Caco-2 (cell line): Measurements from ENCODE around the gene DIRAS2. TPM values are rescaled to one million over a fixed set of nuclear protein-coding genes. Genes with fewer than 3 reads are reported as not detected.
"Not testable (repeated sequence)": the region's sequence is repeated elsewhere in the genome, so short reads cannot be mapped to it uniquely, and the experiment has no call there.

Source experiments
- BruUV-seq: library from RNA; stranded (reverse); fragments of 400-500 nt; replicated peaks from 2 replicates; lab custom pipeline; 2021; lab: Mats Ljungman, UMichigan
- CTCF ChIA-PET: fragments of 300-600 bp; sonication (Branson Sonifier 250); formaldehyde crosslinking; loops from one replicate; lab custom pipeline; 2022; ENCODE audit warnings: antibody characterized with exemption; lab: Charles Lee
- POLR2A ChIA-PET: fragments of 300-600 bp; sonication (Branson Sonifier 250); formaldehyde crosslinking; loops from one replicate; lab custom pipeline; 2022; ENCODE audit warnings: antibody characterized with exemption; lab: Charles Lee
- DNase-seq, 2 experiments: peaks; one replicate each; pipeline versions ENCODE4 v3.0.0 to v3.0.0-alpha.2; 2020 to 2022
- H3K27me3 ChIP-seq: replicated peaks from 2 replicates; pipeline ENCODE4 v1.6.0; 2011; ENCODE audit warnings: low read length; ENCODE audit not compliant: control insufficient read depth, insufficient read depth
- H3K36me3 ChIP-seq: 2 replicates; pipeline ENCODE4 v1.5.1; 2011; ENCODE audit warnings: low read length; ENCODE audit not compliant: control insufficient read depth, insufficient read depth
- H3K4me1 ChIP-seq: fragments of 250-450 bp; sonication (Bioruptor Pico); 2 replicates; pipeline ENCODE4 v1.5.1; 2020; ENCODE audit warnings: mild to moderate bottlenecking
- H3K4me3 ChIP-seq: 2 replicates; pipeline ENCODE4 v1.5.1; 2011; ENCODE audit warnings: low read depth, mild to moderate bottlenecking, control low read depth, low read length
- H3K9me3 ChIP-seq: fragments of 250-450 bp; sonication (Bioruptor Pico); 2 replicates; pipeline ENCODE4 v1.5.1; 2020; ENCODE audit warnings: mild to moderate bottlenecking, moderate library complexity
- H3K27ac Mint-ChIP-seq: one replicate; pipeline ENCODE4 v1.8.0; 2022; ENCODE audit warnings: mixed read lengths; ENCODE audit not compliant: unreplicated experiment
- H3K27me3 Mint-ChIP-seq: one replicate; pipeline ENCODE4 v1.8.0; 2022; ENCODE audit warnings: mixed read lengths; ENCODE audit not compliant: insufficient read depth, unreplicated experiment
- H3K36me3 Mint-ChIP-seq: one replicate; pipeline ENCODE4 v1.8.0; 2022; ENCODE audit warnings: mild to moderate bottlenecking, mixed read lengths; ENCODE audit not compliant: insufficient read depth, unreplicated experiment
- H3K4me1 Mint-ChIP-seq: one replicate; pipeline ENCODE4 v1.8.0; 2022; ENCODE audit warnings: low read depth, mixed read lengths; ENCODE audit not compliant: unreplicated experiment
- H3K4me3 Mint-ChIP-seq: one replicate; pipeline ENCODE4 v1.8.0; 2022; ENCODE audit warnings: mild to moderate bottlenecking, moderate library complexity, mixed read lengths; ENCODE audit not compliant: unreplicated experiment
- H3K9me3 Mint-ChIP-seq: one replicate; pipeline ENCODE4 v1.8.0; 2022; ENCODE audit warnings: mixed read lengths; ENCODE audit not compliant: unreplicated experiment
- intact Hi-C: fragments of 100-400 bp; cut with micrococcal nuclease; formaldehyde crosslinking; loops from one replicate; pipeline ENCODE4 v1.10.0; 2022; ENCODE audit not compliant: unreplicated experiment
- total RNA-seq: library from RNA; stranded (reverse); gene quantifications from 2 replicates; pipeline ENCODE4 v1.2.3, GENCODE V29; 2022
- TF ChIP-seq, protein P1 (sequence below), 2 experiments: fragments of 200-600 bp in 1 of 2; IDR thresholded peaks; 1 replicate in 1 of 2; 2 replicates in 1 of 2; pipeline versions ENCODE4 v1.5.1 to v1.8.0; 2011 to 2022; ENCODE audit warnings: antibody characterized with exemption in 1 of 2, control low read depth in 1 of 2, inconsistent platforms in 1 of 2, low read depth in 1 of 2, low read length in 1 of 2, mild to moderate bottlenecking in 1 of 2, moderate library complexity in 1 of 2; ENCODE audit not compliant: insufficient read depth in 1 of 2, severe bottlenecking in 1 of 2, unreplicated experiment in 1 of 2

The DIRAS2 gene
- total RNA-seq, 1 experiment from 2014 or later = 0.09 TPM

DNA sequence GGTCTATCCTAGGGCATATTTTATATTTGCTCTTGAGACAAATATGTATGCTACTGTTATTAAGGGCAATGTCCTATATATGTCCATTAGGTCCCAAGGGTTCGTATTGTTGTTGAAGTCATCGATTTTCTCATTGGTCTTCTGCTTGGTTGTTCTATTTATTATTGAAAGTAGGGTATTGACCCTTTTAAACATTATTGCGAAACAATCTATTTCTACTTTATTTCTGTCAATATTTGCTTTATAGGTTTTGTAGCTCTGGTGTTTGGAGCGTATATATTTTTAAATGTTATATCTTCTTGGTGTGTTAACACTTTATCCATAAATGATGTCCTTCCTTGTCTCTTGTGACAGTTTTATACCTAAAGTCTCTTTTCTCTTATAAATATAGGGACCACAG, 16.2 kb upstream of the DIRAS2 start:
- CTCF ChIA-PET = no interaction called here
- Mint-ChIP-seq H3K36me3 (no peaks in the 10 kb centered on the region), H3K4me1 (no peaks in the 10 kb centered on the region), H3K27ac (no peak overlapping the region), H3K9me3 (no peaks in the 10 kb centered on the region), H3K27me3 (peaks cover 18% of the 10 kb centered on the region), H3K4me3 (no peak overlapping the region)
- intact Hi-C loops = no loop called here
- no peaks in the 10 kb centered on the region for H3K27me3 ChIP-seq
- no peak overlapping the region for H3K4me3 ChIP-seq
- no peaks in the 10 kb centered on the region for H3K36me3 ChIP-seq
- BruUV-seq = no TSS peak
- TF ChIP-seq, protein P1, sequence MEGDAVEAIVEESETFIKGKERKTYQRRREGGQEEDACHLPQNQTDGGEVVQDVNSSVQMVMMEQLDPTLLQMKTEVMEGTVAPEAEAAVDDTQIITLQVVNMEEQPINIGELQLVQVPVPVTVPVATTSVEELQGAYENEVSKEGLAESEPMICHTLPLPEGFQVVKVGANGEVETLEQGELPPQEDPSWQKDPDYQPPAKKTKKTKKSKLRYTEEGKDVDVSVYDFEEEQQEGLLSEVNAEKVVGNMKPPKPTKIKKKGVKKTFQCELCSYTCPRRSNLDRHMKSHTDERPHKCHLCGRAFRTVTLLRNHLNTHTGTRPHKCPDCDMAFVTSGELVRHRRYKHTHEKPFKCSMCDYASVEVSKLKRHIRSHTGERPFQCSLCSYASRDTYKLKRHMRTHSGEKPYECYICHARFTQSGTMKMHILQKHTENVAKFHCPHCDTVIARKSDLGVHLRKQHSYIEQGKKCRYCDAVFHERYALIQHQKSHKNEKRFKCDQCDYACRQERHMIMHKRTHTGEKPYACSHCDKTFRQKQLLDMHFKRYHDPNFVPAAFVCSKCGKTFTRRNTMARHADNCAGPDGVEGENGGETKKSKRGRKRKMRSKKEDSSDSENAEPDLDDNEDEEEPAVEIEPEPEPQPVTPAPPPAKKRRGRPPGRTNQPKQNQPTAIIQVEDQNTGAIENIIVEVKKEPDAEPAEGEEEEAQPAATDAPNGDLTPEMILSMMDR (IDR thresholded peaks at IDR 0.05; ENCODE audit: insufficient read depth in 1 of 2, low read depth in 1 of 2, low read length in 1 of 2, severe bottlenecking in 1 of 2, unreplicated experiment in 1 of 2) = no peak
- DNase-seq = no peak
- POLR2A ChIA-PET = no interaction called here
- H3K9me3 ChIP-seq = no peaks in the 10 kb centered on the region
- H3K4me1 ChIP-seq = no peaks in the 10 kb centered on the region

DNA sequence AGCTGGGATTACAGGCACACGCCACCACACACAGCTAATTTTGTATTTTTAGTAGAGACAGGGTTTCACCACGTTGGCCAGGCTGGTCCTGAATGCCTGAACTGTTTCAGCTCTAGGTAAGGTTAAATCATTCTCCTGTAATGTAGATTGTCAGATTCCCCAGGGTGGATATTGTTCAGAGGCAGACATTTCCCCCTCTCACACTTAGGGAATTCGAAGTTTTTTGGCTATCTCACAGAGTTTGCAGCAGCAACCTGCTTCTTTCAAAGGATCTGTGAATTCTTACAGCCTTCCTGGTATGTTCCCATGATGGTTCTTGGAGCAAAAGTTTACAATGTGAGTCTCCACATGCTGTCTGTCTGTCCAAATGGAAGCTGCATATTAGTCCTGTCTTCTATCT, 15.6 kb upstream of the DIRAS2 start:
- H3K9me3 ChIP-seq = no peaks in the 10 kb centered on the region
- no peak overlapping the region for H3K4me3 Mint-ChIP-seq
- intact Hi-C loops = no loop called here
- H3K9me3 Mint-ChIP-seq = peaks cover 6% of the 10 kb centered on the region
- H3K36me3 Mint-ChIP-seq = no peaks in the 10 kb centered on the region
- POLR2A ChIA-PET = no interaction called here
- H3K27me3 ChIP-seq = no peaks in the 10 kb centered on the region
- no peak overlapping the region for H3K4me3 ChIP-seq
- BruUV-seq = no TSS peak
- CTCF ChIA-PET = no interaction called here
- H3K27ac Mint-ChIP-seq = no peak overlapping the region
- peaks cover 18% of the 10 kb centered on the region for H3K27me3 Mint-ChIP-seq
- no peaks in the 10 kb centered on the region for H3K36me3 ChIP-seq
- TF ChIP-seq, protein P1 (IDR thresholded peaks at IDR 0.05; ENCODE audit: insufficient read depth in 1 of 2, low read depth in 1 of 2, low read length in 1 of 2, severe bottlenecking in 1 of 2, unreplicated experiment in 1 of 2) = no peak
- no peaks in the 10 kb centered on the region for H3K4me1 Mint-ChIP-seq
- DNase-seq = no peak
- H3K4me1 ChIP-seq = no peaks in the 10 kb centered on the region

DNA sequence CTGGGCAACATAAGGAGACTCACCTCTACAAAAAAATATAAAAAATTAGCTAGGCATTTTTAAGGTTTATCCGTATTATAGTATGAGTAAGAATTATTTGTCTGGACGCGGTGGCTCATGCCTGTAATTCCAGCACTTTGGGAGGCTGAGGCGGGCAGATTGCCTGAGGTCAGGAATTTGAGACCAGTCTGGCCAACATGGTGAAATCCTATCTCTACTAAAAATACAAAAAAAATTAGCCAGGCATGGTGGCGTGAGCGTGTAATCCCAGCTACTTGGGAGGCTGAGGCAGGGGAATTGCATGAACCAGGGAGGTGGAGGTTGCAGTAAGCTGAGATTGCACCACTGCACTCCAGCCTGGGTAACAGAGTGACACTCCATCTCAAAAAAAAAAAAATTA, 14.3 kb upstream of the DIRAS2 start:
- H3K4me3 Mint-ChIP-seq, H3K9me3 ChIP-seq, H3K4me1 ChIP-seq, POLR2A ChIA-PET, H3K4me3 ChIP-seq, H3K4me1 Mint-ChIP-seq, intact Hi-C loops, H3K27me3 ChIP-seq, H3K9me3 Mint-ChIP-seq, H3K36me3 ChIP-seq, BruUV-seq, CTCF ChIA-PET, H3K27ac Mint-ChIP-seq, H3K36me3 Mint-ChIP-seq, DNase-seq: not testable (repeated sequence)
- H3K27me3 Mint-ChIP-seq = peaks cover 14% of the 10 kb centered on the region

DNA sequence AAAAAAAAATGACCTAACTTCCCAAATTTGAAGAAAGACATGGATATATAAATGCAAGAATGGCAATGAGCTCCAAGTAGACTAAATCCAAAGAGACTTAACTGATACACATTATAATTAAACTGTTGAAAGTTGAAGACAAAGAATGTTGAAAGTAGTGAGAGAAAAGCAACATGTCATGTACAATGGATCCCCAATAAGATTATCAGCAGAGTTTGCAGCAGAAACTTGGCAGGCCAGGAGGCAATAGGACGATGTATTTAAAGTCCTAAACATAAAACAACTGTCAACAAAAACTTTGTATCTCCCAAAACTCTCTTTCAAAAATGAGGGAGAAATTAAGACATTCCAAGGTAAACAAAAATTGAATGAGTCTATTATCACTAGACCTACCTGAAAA, 8.6 kb upstream of the DIRAS2 start:
- ChIA-PET CTCF (no interaction called here), POLR2A (no interaction called here)
- Histone ChIP-seq H3K9me3 (no peaks in the 10 kb centered on the region), H3K4me1 (no peaks in the 10 kb centered on the region), H3K4me3 (no peak overlapping the region), H3K27me3 (no peaks in the 10 kb centered on the region), H3K36me3 (no peaks in the 10 kb centered on the region)
- Mint-ChIP-seq H3K4me3 (no peak overlapping the region), H3K9me3 (peaks cover 17% of the 10 kb centered on the region), H3K27me3 (peaks cover 6% of the 10 kb centered on the region), H3K27ac (no peak overlapping the region), H3K4me1 (no peaks in the 10 kb centered on the region), H3K36me3 (no peaks in the 10 kb centered on the region)
- intact Hi-C loops = no loop called here
- no peak for DNase-seq
- BruUV-seq = no TSS peak
- TF ChIP-seq, protein P1 (IDR thresholded peaks at IDR 0.05; ENCODE audit: insufficient read depth in 1 of 2, low read depth in 1 of 2, low read length in 1 of 2, severe bottlenecking in 1 of 2, unreplicated experiment in 1 of 2) = no peak
